NCI-H2107 treated with DMSO at 0.1 percent for 48 hours (cell line): ENCODE data around the gene ENO1.
"Not testable (repeated sequence)": the region's sequence is repeated elsewhere in the genome, so short reads cannot be mapped to it uniquely, and the experiment has no call there.

Experiments used
- DNase-seq: peaks from one replicate; lab custom pipeline; 2025; ENCODE audit not compliant: unreplicated experiment; lab: John Stamatoyannopoulos, UW

The ENO1 gene

GRCh38 chr1:8848663-8849386 lies 29.7 kb downstream of the ENO1 start:
- DNase-seq: peak; percentile 42

GRCh38 chr1:8847990-8848389 lies 30.5 kb downstream of the ENO1 start:
- peak; percentile 50 for DNase-seq

- no peak for DNase-seq
Observed at GRCh38 chr1:8846263-8846662, 32.2 kb downstream of the ENO1 start.

GRCh38 chr1:8845104-8846097 lies 33.1 kb downstream of the ENO1 start:
- no peak for DNase-seq

GRCh38 chr1:8844501-8845006 lies 33.9 kb downstream of the ENO1 start:
- DNase-seq: no peak

- DNase-seq: no peak
Observed at GRCh38 chr1:8841395-8841794, 37.1 kb downstream of the ENO1 start.

- DNase-seq: no peak
Observed at GRCh38 chr1:8839990-8840389, 38.5 kb downstream of the ENO1 start.

GRCh38 chr1:8835941-8836643 lies 42.4 kb downstream of the ENO1 start:
- DNase-seq: no peak

- no peak for DNase-seq
Observed at GRCh38 chr1:8831340-8831739, 47.1 kb downstream of the ENO1 start.

- not testable (repeated sequence) for DNase-seq
Observed at GRCh38 chr1:8830732-8831131, 47.8 kb downstream of the ENO1 start.

- no peak for DNase-seq
Observed at GRCh38 chr1:8825985-8826481, 52.5 kb downstream of the ENO1 start.

GRCh38 chr1:8823295-8823664 lies 55.2 kb downstream of the ENO1 start:
- no peak for DNase-seq

- DNase-seq: no peak
Observed at GRCh38 chr1:8822373-8823294, 55.9 kb downstream of the ENO1 start.

GRCh38 chr1:8821084-8821483 lies 57.4 kb downstream of the ENO1 start:
- no peak for DNase-seq

GRCh38 chr1:8818789-8819188 lies 59.7 kb downstream of the ENO1 start:
- not testable (repeated sequence) for DNase-seq

GRCh38 chr1:8818325-8818775 lies 60.1 kb downstream of the ENO1 start:
- no peak for DNase-seq

GRCh38 chr1:8817412-8818324 lies 60.8 kb downstream of the ENO1 start, which contains the start of gene RERE:
RERE (minus strand) TSS chr1:8817640.
- DNase-seq: no peak

GRCh38 chr1:8816831-8817411 lies 61.6 kb downstream of the ENO1 start:
- DNase-seq: no peak
